Prostate gland (tissue), 2 donors: ENCODE measurements around the gene YJU2.

Source experiments
- POLR2A ChIP-seq: fragments of 450-650 bp; IDR thresholded peaks from one replicate; pipeline ENCODE4 v1.6.1; 2016; ENCODE audit warnings: antibody characterized with exemption, mild to moderate bottlenecking
- TF ChIP-seq, protein P1 (sequence below), 4 experiments: fragments of 200-600 bp in 2 of 4; fragments of 450-650 bp in 2 of 4; sonication (generic) in 2 of 4; IDR thresholded peaks; 1 replicate in 3 of 4; 2 replicates in 1 of 4; pipeline ENCODE4 v1.5.1; 2016 to 2019; ENCODE audit warnings: antibody characterized with exemption in 4 of 4, mild to moderate bottlenecking in 2 of 4, moderate library complexity in 2 of 4

GRCh38 chr19:4300589-4300988 lies 53.7 kb downstream of the YJU2 start:
- TF ChIP-seq POLR2A = no peak
- TF ChIP-seq, protein P1, sequence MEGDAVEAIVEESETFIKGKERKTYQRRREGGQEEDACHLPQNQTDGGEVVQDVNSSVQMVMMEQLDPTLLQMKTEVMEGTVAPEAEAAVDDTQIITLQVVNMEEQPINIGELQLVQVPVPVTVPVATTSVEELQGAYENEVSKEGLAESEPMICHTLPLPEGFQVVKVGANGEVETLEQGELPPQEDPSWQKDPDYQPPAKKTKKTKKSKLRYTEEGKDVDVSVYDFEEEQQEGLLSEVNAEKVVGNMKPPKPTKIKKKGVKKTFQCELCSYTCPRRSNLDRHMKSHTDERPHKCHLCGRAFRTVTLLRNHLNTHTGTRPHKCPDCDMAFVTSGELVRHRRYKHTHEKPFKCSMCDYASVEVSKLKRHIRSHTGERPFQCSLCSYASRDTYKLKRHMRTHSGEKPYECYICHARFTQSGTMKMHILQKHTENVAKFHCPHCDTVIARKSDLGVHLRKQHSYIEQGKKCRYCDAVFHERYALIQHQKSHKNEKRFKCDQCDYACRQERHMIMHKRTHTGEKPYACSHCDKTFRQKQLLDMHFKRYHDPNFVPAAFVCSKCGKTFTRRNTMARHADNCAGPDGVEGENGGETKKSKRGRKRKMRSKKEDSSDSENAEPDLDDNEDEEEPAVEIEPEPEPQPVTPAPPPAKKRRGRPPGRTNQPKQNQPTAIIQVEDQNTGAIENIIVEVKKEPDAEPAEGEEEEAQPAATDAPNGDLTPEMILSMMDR (IDR thresholded peaks at IDR 0.05) = no peak
